Measurements from ENCODE around the gene SYNPR. TPM values are rescaled to one million over a fixed set of nuclear protein-coding genes. Genes with fewer than 3 reads are reported as not detected.
A peak's percentile ranks its signal among the peaks of the same experiment; 100 is the strongest.

SYNPR gene
- total RNA-seq, 4 donors from 2014 or later, result not detected

DNA sequence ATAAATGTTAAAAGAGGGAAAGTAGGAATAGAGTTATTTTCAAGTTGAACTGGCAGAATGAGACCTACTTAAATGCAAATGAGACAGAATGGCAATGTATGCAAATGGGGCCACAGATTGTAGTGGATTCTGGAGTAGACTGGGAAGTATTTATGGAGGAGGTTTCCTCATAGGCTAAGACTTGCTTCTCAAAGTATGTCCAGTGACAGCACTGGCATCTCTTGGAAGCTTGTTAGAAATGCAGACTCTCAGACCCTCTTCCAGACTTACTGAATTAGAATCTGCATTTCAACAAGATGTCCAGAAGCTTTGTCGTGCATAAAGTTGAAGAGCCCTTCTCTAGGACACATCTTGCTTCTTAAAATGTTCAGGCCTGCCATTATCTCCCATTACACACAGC, 306.6 kb downstream of the SYNPR start:
- no peak for DNase-seq
- intact Hi-C loops (cut with DNase I; ENCODE audit: low total_unique reads), result no loop called here

DNA sequence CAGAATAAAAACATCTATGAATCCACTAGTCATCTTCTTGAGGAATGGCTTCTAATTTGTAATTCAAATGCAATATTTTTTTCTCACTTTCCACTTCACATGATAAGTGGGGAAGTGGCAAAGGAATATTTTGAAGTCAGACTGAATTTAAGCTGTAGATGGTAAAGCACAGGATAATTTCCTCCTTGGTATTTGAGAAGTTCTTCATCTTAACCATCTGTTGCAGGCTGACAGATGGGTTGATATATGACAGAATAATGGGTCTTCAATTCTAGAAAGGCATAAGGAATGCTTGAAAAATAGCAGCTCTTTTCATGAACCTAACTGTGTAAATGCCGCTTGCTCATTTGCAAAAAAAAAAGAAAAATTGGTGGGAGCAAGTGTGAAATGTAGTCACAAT, 307.8 kb downstream of the SYNPR start:
- Histone ChIP-seq H3K27me3 (no peaks in the 10 kb centered on the region), H3K4me3 (no peak overlapping the region), H3K27ac (no peak overlapping the region), H3K36me3 (no peaks in the 10 kb centered on the region), H3K4me1 (no peaks in the 10 kb centered on the region), H3K9me3 (no peaks in the 10 kb centered on the region)
- TF ChIP-seq, protein P1, sequence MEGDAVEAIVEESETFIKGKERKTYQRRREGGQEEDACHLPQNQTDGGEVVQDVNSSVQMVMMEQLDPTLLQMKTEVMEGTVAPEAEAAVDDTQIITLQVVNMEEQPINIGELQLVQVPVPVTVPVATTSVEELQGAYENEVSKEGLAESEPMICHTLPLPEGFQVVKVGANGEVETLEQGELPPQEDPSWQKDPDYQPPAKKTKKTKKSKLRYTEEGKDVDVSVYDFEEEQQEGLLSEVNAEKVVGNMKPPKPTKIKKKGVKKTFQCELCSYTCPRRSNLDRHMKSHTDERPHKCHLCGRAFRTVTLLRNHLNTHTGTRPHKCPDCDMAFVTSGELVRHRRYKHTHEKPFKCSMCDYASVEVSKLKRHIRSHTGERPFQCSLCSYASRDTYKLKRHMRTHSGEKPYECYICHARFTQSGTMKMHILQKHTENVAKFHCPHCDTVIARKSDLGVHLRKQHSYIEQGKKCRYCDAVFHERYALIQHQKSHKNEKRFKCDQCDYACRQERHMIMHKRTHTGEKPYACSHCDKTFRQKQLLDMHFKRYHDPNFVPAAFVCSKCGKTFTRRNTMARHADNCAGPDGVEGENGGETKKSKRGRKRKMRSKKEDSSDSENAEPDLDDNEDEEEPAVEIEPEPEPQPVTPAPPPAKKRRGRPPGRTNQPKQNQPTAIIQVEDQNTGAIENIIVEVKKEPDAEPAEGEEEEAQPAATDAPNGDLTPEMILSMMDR (IDR thresholded peaks at IDR 0.05), result no peak
- TF ChIP-seq POLR2A (IDR thresholded peaks at IDR 0.05), result no peak
- no peak for TF ChIP-seq POLR2AphosphoS5 (IDR thresholded peaks at IDR 0.05)
- no peak for TF ChIP-seq EP300 (IDR thresholded peaks at IDR 0.05; ENCODE audit: low read depth)
- intact Hi-C loops (cut with DNase I; ENCODE audit: low total_unique reads), result no loop called here
- 94 to 100% methylated on average over 1 of the region's 1 CpG for WGBS, 2 donors (ENCODE audit: low coverage in 1 of 2)
- in situ Hi-C loops (cut with MboI; ENCODE audit: low pct_ligation_motif_present in 1 of 4, low pct_unique_long_range_greater_than_20kb in 1 of 4, low sequenced_read_pairs in 3 of 4), result no loop called here
- DNase-seq, result no peak

More for the DNA sequence above, 306.6 kb downstream of the SYNPR start:
- Histone ChIP-seq H3K27me3 (no peaks in the 10 kb centered on the region), H3K4me1 (no peaks in the 10 kb centered on the region), H3K27ac (no peak overlapping the region), H3K9me3 (no peaks in the 10 kb centered on the region), H3K4me3 (no peak overlapping the region), H3K36me3 (no peaks in the 10 kb centered on the region)
- in situ Hi-C loops (cut with MboI; ENCODE audit: low pct_ligation_motif_present in 1 of 4, low pct_unique_long_range_greater_than_20kb in 1 of 4, low sequenced_read_pairs in 3 of 4), result no loop called here
- TF ChIP-seq POLR2A (IDR thresholded peaks at IDR 0.05) (no peak), EP300 (IDR thresholded peaks at IDR 0.05; ENCODE audit: low read depth) (no peak)
- TF ChIP-seq, protein P1 (IDR thresholded peaks at IDR 0.05), result no peak
- 96 to 100% methylated on average over 1 of the region's 1 CpG for WGBS, 2 donors (ENCODE audit: low coverage in 1 of 2)

DNA sequence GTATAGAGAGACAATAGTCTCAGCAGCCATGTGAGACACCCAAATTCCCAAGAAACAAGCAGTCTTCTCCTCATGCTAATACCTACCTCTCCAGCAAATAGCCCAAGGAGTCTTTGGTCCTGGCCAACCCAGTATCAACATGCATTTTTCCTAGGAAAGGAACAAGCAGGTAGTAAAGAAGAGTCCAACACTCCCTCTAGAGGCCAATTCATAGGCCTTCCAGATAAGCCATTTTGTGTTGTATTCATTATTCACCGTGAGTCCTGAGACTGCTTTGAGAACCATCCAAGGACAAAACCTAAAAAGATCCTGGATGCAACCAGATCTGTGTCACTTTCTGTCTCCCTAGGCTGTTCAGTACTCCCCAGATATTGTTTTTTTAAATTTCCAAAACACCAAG, 310.8 kb downstream of the SYNPR start:
- no peak overlapping the region for H3K27ac ChIP-seq
- intact Hi-C loops (cut with DNase I; ENCODE audit: low total_unique reads), result no loop called here
- no peaks in the 10 kb centered on the region for H3K36me3 ChIP-seq
- H3K4me1 ChIP-seq, result no peaks in the 10 kb centered on the region
- in situ Hi-C loops (cut with MboI; ENCODE audit: low pct_ligation_motif_present in 1 of 4, low pct_unique_long_range_greater_than_20kb in 1 of 4, low sequenced_read_pairs in 3 of 4), result no loop called here
- DNase-seq, result no peak
- H3K9me3 ChIP-seq, result no peaks in the 10 kb centered on the region
- no peak for TF ChIP-seq POLR2A (IDR thresholded peaks at IDR 0.05)
- TF ChIP-seq, protein P1 (IDR thresholded peaks at IDR 0.05), result peak in 1 of 5 experiments; percentile 18
- no peak overlapping the region for H3K4me3 ChIP-seq
- 88 to 100% methylated on average over 1 of the region's 1 CpG for WGBS, 2 donors (ENCODE audit: low coverage in 1 of 2)
- H3K27me3 ChIP-seq, result no peaks in the 10 kb centered on the region

- Histone ChIP-seq H3K4me3 (no peak overlapping the region), H3K36me3 (no peaks in the 10 kb centered on the region), H3K27me3 (no peaks in the 10 kb centered on the region), H3K9me3 (no peaks in the 10 kb centered on the region), H3K27ac (no peak overlapping the region), H3K4me1 (no peaks in the 10 kb centered on the region)
- intact Hi-C loops (cut with DNase I; ENCODE audit: low total_unique reads), result no loop called here
- in situ Hi-C loops (cut with MboI; ENCODE audit: low pct_ligation_motif_present in 1 of 4, low pct_unique_long_range_greater_than_20kb in 1 of 4, low sequenced_read_pairs in 3 of 4), result no loop called here
- WGBS, 2 donors (ENCODE audit: low coverage in 1 of 2), result 50 to 62% methylated on average over 2 of the region's 2 CpGs
- no peak for TF ChIP-seq POLR2A (IDR thresholded peaks at IDR 0.05)
- no peak for TF ChIP-seq POLR2AphosphoS5 (IDR thresholded peaks at IDR 0.05)
- no peak for TF ChIP-seq EP300 (IDR thresholded peaks at IDR 0.05; ENCODE audit: low read depth)
- TF ChIP-seq, protein P1 (IDR thresholded peaks at IDR 0.05), result no peak
- DNase-seq, result no peak
Measured at GRCh38 chr3:63593779-63594178, 315.7 kb downstream of the SYNPR start.
